Stimulated activated CD8-positive, alpha-beta memory T cell treated with anti-CD3 and anti-CD28 coated beads, Interleukin-4, amount 100 ng/mL, for 24 hours (primary cell): Measurements from ENCODE around the gene PCYT1A.
"Not testable (repeated sequence)": the region's sequence is repeated elsewhere in the genome, so short reads cannot be mapped to it uniquely, and the experiment has no call there.

Experiments
- DNase-seq: peaks from one replicate; pipeline ENCODE4 v3.0.0-alpha.2; 2020; ENCODE audit warnings: low read depth

The PCYT1A gene

DNA sequence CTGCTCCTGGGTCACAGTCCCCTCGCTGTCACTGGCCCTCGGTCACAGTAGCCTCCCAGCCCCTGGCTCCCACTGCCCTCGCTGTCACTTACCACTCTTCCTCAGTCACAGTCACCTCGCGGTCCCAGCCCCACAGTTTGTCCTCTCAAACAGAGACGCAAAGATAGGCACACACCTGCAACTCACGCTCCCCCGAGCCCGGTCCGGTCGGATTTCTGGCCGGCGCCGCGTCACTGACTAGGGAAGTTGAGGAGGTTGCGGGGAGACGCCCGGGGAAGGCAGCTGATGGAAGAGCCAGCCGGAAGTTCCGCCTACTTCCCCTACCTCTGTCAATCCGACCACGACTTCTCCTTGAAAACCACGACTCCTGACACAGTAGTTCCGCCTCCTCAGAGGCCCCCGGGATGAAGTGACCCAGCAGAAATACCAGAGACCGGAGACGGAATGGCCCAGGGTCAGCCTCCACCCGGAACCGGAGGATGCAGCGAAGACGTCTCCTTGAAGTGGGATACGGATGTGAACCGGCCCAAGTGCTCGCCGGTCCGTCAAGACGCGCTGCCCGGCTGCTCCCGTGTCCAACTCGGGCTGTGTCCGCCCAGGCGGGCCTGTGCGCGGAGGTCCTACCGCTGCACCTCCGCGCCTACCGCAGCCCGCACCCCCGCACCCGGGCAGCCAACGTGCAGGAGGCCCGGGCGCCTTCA is at the start of gene PCYT1A:
TSS of gene PCYT1A (minus strand) at position 287 of the 701 bp plus-strand sequence. CDS start 17,195 bp downstream, outside the sequence.
- DNase-seq, result peak; percentile 66

DNA sequence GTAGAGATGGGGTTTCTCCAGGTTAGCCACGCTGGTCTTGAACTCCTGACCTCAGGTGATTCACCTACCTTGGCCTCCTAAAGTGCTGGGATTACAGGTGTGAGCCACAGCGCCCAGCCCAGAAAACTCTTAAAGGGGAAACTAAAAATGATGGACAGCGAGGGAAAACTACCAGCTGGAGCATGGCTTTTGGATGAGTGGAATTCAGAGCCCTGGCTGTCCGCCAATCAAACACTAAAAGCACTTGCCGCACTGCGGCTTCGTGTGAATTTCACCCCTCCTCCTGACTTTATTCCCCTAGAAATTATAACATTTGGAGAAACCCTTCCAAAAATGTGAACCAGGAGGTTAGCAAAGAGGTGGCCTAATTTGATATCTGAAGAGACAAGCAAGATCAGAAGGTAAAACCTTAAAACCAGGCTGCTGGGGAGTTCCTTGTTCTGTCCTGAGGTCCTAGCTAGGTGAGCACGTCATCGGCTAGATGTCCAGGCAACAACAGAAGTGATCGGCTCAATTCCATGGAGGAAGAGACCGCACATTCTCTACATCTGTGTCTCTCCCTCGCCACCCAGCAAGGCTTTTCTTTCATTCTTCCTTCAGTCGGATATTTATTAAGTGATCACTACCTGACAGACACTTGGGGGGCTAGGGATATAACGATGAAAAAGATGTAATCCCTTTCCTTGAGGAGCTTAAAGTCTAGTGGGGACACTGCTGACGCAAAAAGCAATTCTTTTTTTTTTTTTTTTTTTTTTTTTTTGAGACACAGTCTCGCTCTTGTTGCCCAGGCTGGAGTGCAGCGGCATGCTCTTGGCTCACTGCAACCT is 49.0 kb upstream of the PCYT1A start:
- no peak for DNase-seq

DNA sequence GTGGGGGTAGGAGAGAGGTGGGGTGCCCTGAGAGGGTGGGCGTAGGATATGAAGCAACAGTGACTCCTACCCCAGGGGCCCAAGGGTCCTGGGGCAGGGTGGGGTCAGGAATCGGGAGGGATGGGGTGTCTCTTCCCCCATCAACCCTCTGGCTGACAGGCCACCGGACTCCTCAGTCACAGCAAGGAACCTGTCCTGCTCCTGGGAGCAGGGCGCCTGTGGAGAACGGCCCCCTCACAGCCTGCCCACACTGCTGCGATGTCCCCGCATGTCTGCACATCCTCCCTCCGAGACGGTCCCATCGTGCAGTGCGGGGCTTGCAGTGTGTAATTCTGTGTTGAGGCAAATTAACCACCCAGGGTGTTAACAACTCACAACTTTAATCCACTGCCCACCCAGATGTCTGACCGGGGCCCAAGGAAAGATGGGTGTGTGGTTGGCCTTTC is 48.0 kb upstream of the PCYT1A start:
- no peak for DNase-seq

DNA sequence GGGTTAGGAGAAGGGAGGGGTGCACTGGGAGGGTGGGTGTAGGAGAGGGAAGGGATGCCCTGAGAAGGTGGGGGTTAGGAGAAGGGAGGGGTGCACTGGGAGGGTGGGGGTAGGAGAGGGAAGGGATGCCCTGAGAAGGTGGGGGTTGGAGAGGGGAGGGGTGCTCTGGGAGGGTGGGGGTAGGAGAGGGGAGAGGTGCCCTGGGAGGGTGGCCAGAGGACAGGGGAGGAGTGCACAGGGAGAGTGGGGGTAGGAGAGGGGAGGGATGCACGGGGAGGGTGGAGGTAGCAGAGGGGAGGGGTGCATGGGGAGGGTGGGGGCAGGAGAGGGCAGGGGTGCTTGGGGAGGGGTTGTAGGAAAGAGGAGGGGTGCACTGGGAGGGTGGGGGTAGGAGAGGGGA is 47.5 kb upstream of the PCYT1A start:
- no peak for DNase-seq

DNA sequence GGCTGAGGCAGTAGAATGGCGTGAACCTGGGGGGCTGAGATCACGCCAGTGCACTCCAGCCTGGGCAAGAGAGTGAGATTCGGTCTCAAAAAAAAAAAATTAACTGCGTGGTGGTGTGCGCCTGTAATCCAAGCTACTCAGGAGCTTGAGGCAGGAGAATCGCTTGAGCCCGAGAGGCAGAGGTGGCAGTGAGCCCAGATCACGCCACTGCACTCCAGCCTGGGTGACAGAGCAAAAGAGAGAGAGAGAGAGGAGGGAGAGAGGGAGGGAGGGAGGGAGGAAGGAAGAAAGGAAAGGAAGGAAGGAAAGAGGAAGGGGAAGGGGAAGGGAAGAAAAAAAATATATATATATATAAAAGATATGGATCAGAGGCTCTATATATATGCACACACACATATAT is 44.6 kb upstream of the PCYT1A start:
- no peak for DNase-seq

DNA sequence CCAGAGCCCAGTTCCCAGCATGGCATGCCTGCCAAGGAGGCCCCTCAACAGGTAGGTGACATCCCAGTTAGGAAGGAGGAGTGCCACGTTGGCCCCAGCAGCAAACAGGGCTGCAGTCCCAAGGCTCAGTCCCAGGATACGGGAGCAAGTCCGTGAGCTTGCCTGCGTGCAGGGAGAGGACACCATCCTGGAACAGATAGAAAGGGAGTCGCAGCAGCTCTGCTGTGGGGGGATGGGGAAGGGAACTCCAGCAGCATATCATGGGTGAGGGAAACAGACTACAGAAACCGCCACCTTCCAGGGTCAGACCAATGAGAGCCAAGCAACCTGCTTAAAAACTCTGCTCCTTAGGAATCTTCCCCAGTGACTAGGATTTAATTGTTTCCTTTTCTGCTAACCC is 39.9 kb upstream of the PCYT1A start:
- no peak for DNase-seq

DNA sequence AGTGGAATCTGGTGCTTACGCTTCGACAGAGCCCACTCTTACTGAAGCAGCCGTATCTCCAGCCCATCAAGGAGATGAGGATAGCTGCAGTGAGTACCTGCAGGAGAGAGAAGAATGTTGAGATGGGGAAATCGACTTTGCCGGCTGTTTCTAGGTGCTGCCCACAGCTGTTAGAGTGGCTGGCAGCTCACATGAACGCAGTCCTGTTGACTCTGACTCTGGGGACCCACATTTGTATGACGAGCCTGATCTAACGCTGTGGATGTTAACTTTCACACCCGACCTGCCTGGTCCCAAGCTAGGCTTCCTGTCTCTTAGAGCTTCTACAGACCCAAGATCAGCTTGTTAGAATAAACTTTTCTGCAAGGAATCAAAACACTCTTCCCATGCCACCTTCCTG is 39.4 kb upstream of the PCYT1A start:
- no peak for DNase-seq

DNA sequence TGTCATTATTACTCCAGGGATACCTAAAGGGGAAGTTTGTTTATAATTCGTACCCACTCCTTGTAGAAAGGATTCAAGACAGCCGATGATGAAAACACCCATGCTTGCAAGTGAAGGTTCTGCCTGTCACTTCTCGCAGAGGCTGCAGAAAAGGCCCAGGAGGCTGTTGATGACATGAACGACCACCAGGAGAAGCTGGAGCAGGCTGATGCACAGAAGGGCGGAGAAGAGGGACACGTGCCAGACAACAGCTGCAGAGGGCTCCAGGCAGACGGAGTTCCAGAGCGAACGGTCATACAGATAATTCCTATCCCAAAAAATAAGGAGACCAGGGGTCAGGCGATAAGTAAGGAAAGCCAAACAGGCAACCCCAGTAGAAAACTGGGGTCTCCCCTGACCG is 36.2 kb upstream of the PCYT1A start:
- DNase-seq, result no peak

DNA sequence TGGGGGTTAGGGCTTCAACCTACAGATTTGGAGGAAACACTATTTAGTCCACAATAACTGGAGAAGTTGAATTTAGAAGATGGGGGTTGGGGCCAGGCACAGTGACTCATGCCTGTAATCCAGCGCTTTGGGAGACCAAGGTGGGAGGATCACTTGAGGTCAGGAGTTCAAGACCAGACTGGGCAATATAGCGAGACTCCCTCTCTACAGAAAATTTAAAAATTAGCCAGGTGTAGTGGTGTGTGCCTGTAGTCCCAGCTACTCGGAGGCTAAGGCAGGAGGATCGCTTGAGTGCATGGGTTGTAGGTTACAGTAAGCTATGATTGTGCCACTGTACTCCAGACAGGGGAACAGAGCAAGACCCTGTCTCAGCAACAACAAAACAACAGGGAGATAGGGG is 35.5 kb upstream of the PCYT1A start:
- DNase-seq, result no peak

DNA sequence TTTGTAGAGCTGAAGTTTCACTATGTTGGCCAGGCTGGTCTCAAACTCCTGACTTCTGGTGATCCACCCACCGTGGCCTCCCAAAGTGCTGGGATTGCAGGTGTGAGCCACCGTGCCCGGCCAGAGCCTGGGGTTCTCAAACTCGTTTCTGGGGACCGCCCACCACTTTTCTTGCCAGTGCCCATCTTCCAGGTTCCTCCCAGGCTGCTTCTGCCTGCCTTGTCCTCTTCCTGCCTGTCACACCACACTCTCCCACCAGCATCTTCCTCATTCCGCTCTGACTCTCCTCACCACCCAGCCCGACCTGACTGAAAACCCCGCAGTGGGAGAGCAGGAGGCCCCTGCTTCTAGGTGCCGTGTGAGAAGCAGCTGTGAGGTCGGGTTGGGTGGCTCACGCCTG is 33.6 kb upstream of the PCYT1A start:
- no peak for DNase-seq

DNA sequence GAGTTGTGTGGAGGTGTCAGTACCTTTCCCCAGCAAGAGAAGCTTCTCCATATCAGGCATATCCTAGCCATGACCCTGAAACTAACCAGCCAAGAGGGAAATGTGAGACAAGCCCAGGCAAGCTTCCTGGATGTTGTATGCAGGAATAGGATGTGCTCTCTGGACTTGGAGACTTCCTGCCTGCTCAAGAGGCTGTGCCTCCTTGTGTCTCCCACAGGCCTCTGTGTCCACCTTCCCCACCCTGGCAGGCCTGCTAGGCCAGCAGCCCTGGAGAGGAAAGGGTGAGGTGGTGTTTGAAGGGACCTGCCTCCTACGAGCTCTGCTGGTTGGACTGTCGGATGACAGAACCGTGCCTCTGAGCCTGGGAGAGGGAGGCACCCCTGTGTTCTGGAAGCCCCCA is 32.6 kb upstream of the PCYT1A start:
- no peak for DNase-seq

DNA sequence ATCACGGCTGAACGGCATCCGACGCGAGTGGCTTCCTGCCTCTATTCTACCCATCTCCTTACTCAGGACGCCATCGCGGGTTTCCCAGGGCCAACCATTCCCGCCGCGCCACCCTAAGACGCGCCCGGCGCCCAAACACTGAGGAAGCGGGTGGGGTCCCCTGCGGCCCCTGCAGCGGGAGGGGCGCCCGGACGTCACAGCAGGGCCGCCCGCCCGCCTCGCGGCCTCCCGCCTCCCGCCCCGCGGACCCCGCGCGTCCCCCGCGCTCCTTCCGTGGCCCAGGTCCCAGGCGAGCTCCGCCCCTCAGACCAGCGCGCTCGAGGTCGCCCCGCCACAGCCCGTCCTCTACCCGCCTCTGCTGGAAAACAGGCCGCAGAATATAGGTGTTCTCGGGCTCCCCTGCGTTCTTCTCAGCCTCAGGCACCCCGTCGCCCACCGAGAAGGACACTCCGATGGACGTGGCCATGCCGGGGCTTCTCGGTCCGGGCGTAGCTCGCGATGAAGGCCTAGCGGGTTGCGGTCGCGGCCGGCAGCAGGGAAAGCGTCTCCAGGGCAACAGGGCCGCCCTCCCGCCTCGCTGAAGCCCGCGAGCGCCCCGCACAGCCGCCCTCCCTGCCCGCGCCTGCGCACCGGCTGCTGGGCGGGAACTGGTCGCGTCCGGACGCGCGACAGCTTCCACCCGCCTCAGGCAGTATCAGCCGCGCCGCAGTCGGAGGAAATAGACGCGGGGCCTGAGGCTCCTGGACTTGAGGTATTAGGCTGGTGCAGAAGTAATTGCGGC is 30.4 kb upstream of the PCYT1A start, which contains the start of gene DYNLT2B:
TSS of gene DYNLT2B (minus strand) at position 554 of the 781 bp plus-strand sequence. CDS start at position 466, 88 bp downstream.
- DNase-seq, result peak; percentile 84

DNA sequence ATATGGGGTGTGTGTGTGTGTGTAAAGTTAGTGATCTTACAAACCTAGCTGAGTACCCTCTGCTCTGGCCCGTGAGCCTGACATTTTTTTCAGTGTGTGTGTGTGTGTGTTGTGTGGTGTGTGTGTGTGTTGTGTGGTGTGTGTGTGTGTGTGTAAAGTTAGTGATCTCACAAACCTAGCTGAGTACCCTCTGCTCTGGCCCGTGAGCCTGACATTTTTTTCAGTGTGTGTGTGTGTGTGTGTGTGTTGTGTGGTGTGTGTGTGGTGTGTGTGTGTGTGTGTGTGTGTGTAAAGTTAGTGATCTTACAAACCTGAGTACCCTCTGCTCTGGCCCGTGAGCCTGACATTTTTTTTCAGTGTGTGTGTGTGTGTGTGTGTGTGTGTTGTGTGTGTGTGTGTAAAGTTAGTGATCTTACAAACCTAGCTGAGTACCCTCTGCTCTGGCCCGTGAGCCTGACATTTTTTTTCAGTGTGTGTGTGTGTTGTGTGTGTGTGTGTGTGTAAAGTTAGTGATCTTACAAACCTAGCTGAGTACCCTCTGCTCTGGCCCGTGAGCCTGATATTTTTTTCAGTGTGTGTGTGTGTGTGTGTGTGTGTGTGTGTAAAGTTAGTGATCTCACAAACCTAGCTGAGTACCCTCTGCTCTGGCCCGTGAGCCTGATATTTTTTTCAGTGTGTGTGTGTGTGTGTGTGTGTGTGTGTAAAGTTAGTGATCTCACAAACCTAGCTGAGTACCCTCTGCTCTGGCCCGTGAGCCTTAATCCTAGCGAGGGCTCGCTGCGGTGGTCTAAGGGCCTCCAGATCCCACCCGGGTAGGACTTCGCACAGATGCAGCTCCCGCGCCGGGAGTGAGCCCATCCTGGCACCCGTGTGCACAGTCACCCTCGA is 29.5 kb upstream of the PCYT1A start:
- DNase-seq, result not testable (repeated sequence)

DNA sequence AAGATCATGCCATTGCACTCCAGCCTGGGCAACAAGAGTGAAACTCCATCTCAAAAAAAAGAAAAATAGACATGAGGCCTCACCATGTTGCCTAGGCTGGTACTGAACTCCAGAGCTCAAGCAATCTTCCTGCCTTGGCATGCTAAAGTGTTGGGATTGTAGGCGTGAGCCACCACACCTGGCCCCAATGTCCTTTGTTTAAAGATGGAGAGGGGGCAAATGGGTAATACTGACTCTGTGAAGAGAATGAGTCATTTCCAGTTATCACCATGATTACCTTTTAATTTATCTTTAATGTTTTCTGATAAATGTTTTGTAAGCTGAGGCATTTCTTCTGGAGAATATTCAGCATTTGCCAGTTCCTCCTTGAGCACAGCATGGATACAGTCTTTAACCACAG is 28.3 kb upstream of the PCYT1A start:
- DNase-seq, result no peak

DNA sequence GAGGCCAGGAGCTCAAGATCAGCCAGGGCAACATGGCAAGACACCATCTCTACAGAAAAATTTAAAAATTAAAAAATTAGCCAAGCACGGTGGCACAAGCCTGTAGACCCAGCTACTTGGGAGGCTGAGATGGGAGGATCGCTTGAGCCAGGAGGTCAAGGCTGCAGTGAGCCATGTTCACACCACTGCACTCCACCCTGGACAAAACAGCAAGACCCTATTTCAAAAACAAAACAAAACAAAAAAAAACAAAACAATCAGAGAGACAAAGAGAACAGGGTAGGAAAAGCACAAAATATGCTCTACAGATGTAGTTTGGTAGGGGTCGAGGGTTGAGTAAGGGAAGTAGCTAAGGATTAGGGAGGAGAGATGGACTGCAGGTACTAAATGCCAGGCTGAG is 27.1 kb upstream of the PCYT1A start:
- DNase-seq, result no peak

DNA sequence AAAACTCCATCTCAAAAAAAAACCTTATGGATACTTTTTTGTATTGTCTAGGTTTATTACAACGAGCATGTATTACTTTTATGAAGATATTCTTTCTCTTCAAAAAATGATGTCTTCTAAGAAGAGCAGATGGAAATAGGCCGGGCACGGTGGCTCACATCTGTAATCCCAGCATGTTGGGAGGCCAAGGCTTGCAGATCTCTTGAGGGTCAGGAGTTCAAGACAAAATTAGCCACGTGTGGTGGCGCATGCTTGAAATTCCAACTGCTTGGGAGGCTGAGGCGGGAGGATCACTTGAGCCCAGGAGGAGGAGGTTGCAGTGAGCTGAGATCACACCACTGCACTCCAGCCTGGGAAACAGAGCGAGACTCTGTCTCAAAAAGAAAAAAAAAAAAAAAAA is 26.6 kb upstream of the PCYT1A start:
- not testable (repeated sequence) for DNase-seq

DNA sequence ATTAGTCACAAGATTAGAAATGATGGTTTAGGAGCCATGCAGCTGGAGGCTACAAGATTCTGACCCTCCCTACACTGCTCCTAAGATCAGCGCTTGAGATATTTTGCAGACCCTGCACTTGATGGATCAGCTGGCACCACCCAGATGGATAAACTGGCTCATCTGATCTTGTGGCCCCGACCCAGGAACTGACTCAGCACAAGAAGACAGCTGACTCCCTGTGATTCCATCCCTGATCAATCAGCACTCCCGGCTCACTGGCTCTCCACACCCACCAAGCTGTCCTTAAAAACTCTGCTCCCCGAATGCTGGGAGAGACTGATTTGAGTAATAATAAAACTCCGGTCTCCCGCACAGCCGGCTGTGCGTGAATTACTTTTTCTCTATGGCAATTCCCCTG is 15.4 kb upstream of the PCYT1A start:
- not testable (repeated sequence) for DNase-seq

DNA sequence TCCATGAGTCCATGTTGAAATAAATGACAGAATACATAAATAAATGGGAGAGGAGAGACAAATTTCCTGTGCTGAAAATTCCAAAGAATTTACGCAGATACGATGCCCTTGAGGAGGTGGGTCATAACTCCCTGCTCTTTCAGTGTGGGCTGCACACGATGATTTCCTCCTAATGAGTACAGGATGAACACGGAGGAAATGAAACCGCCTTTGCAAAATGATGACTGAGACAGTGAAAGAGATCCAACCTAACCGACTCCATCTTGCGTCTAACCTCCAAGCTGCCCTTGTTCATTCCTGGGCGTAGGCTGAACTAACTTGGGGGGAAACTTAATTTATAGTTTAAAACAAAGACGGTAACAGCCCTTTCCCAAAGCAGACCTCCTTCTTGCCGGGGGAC is 15.0 kb upstream of the PCYT1A start:
- DNase-seq, result not testable (repeated sequence)

DNA sequence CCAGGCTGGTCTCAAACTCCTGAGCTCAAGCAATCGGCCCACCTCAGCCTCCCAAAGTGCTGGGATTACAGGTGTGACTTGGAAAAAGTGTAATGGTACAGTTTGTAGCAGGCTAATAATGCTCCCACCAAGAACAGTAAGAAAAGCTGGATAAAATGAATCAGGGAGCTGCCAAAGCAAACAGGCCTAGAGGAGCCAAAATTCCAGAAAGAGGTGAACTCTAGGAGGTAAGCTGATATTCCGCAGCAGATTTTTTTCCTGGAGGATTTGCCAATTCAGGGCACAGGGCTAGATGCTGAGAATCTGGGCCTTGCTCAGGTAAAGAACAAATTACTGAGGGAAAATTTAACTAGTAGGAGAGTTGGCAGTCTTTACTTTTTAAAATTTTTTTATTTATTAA is 11.0 kb upstream of the PCYT1A start:
- no peak for DNase-seq

DNA sequence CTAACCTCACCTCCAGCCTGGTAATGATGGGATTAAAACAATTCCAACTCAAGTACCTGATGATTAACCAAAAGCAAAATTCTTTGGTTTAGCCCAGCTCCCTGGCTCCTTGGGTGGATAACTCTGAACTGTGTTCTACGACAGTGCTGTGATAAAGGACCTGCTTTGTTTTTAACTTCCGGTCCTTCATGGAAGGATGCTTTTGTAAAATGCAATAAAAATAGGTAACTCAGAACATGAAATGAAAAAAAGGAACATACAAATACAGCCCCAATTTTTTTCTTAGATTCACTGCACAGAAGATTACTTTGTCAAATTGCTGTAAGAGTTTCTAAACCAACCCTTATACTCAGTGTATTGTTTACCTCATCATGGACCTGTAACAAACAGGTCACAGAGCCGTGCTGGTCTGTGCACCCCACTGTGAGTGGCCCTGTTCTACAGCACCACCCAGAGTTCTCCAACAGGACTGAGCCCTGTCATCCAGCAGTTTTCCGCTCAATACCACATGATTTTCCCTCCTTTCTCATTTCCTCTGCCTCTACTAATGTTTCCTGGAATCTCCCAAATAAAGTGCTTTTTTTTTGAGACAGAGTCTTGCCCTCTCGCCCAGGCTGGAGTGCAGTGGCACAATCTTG is 4.9 kb upstream of the PCYT1A start:
- no peak for DNase-seq

DNA sequence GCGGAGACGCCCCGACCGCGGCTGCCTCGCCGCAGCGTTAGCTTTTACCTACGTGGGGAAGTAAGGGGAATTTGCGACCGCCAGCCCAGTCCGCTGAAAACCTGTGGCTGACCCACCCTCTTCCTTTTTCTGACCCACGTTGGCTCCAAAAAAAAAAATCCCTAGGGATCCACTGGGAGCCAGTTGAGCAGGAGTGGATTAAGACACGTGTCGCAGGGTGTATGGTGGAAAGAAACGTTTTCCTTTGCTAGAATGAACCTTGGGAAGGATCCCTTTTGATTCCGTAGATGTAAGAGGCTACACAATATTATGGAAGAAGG is 575 bp upstream of the PCYT1A start:
- no peak for DNase-seq
